Fibroblast of skin of scalp (primary cell): ENCODE data around the gene UPK2.
"Not testable (repeated sequence)": the region's sequence is repeated elsewhere in the genome, so short reads cannot be mapped to it uniquely, and the experiment has no call there.

Experiments used
- DNase-seq: peaks from one replicate; pipeline ENCODE4 v3.0.0-alpha.2; 2013

The UPK2 gene

DNA sequence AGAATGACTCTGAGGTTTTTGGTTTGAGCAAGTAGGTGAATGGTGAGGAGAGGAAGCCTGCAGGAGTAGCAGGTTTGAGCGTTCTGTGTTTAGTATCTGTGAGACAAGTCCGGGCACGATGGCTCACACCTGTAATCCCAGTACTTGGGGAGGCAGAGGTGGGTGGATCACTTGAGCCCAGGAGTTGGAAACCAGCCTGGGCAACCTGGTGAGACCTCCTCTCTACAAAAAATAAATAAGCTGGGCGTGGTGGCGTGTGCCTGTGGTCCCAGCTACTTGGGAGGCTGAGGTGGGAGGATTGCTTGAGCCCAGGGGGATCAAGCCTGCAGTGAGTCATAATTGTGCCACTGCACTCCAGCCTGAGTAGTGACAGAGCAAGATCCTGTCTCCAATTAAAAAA, 32.2 kb downstream of the UPK2 start:
- DNase-seq = no peak

DNA sequence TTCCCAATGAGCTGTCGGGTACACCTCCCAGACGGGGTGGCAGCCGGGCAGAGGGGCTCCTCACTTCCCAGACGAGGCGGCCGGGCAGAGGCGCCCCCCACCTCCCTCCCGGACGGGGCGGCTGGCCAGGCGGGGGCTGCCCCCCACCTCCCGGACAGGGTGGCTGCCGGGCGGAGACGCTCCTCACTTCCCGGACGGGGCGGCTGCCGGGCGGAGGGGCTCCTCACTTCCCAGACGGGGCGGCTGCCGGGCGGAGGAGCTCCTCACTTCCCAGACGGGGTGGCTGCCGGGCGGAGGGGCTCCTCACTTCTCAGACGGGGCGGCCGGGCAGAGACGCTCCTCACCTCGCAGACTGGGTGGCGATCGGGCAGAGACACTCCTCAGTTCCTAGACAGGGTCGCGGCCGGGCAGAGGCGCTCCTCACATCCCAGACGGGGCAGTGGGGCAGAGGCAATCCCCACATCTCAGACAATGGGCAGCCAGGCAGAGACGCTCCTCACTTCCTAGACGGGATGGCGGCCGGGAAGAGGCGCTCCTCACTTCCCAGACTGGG, 35.5 kb downstream of the UPK2 start:
- DNase-seq = not testable (repeated sequence)

GRCh38 chr11:118996926-118997626, 41.0 kb downstream of the UPK2 start:
- peak; percentile 28 for DNase-seq

DNA sequence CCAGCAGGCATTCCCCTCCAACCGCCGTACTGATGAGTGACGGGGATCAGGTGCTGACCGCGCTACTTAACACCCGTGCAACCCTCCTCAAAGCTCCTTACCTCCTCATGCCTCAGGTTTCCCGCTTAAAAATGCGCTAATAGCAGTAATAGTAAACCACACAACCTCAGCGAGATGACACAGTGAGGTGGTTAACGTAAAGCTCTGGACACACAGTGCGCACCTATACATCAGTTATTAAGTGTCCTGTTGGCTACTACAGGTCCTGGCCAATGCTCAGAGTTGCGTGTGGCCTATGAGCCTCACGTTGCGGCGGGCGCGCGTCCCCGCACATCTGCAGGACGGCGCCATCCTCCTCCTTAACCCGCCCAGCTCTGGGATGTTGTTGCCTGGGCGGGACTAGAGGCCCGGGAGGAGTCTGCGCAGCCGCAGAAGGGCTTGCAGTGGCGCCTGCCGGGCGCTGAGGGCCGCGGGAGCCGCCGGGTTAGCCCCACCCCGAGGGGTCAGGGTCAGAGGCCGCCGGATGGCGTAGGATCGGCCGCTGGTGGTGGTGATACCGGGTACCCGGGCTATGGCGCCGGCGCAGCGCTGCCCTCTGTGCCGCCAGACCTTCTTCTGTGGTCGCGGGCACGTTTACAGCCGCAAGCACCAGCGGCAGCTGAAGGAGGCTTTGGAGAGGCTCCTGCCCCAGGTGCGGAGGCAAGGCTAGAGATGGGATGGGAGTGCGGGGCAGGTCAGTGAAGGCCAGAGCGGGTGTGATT, 41.7 kb downstream of the UPK2 start, which contains the start of gene CENATAC:
Gene CENATAC, plus strand, starts transcription at position 512 of the 761 bp plus-strand sequence. Its CDS starts 60 bp downstream, at position 572.
- DNase-seq = peak; percentile 87

DNA sequence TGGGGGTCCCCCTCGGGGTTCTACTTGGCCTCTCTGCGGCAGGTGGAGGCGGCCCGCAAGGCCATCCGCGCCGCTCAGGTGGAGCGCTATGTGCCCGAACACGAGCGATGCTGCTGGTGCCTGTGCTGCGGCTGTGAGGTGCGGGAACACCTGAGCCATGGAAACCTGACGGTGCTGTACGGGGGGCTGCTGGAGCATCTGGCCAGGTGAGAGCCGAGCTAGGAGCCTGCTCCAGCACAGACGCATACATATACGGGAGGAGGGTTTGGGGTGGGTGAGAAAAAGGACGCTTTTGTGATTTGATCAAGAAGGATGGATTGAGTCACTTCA, 42.3 kb downstream of the UPK2 start:
- no peak for DNase-seq

DNA sequence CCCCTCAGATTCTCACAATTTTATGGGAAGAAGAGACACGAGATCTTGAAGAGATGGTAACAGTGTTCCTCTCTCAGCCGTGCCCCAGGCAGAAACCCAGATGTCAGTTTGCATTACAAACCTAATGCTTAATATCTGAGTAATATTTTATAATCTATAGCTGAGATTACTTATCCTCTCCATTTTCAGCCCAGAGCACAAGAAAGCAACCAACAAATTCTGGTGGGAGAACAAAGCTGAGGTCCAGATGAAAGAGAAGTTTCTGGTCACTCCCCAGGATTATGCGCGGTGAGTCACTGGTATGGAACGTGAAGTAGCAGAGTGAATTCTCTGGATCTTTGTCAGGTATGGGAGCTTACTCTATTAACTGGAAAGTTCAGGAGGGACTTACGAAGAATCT, 42.7 kb downstream of the UPK2 start:
- DNase-seq = peak; percentile 31

GRCh38 chr11:119000906-119001305, 44.8 kb downstream of the UPK2 start:
- DNase-seq = peak; percentile 25

- DNase-seq = no peak
Observed at GRCh38 chr11:119006656-119007055, 50.6 kb downstream of the UPK2 start.
